ENCODE data around the gene ELFN2.

DNA sequence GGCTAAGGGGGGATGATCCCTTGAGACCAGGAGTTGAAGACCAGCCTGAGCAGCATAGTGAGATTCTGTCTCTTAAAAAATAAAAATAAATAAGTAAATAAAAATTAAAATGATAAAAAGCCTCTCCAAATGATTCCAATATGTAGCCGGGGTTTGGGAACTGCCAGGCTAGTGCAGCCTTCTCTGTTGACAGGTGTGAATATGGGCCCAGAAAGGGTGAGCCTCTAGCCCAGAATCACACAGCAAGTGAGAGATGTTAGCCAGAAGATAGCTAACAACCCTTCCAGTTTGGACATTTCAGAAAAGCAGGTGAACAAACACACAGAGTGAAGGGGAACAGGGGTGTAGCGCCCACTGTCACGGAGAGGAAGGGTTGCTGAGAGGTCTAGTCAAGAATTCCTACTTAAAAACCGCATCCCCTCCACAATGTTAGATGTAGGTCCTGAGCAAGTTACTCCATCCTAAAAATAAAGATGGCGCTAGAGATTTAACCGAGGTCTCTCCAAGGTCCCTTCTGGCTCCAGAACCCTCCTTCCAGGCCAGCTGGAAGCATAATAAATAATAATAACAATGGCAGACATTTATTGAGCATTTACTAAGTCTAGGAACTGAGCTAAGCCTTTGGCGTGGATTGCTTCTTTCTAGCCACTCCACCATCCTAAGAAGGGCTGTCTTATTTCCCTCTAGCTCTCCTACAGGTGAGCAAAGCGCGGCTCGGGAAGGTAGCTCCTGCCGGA is 93.4 kb downstream of the ELFN2 start:
- TF ChIP-seq, protein P1, sequence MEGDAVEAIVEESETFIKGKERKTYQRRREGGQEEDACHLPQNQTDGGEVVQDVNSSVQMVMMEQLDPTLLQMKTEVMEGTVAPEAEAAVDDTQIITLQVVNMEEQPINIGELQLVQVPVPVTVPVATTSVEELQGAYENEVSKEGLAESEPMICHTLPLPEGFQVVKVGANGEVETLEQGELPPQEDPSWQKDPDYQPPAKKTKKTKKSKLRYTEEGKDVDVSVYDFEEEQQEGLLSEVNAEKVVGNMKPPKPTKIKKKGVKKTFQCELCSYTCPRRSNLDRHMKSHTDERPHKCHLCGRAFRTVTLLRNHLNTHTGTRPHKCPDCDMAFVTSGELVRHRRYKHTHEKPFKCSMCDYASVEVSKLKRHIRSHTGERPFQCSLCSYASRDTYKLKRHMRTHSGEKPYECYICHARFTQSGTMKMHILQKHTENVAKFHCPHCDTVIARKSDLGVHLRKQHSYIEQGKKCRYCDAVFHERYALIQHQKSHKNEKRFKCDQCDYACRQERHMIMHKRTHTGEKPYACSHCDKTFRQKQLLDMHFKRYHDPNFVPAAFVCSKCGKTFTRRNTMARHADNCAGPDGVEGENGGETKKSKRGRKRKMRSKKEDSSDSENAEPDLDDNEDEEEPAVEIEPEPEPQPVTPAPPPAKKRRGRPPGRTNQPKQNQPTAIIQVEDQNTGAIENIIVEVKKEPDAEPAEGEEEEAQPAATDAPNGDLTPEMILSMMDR (conservative IDR thresholded peaks at IDR 0.05; ENCODE audit: low read length), result no peak
- no peak for TF ChIP-seq EZH2phosphoT487 (IDR thresholded peaks at IDR 0.05; ENCODE audit: borderline replicate concordance, low read depth, low read length)

All from OCI-LY7 (cell line).